Measurements from ENCODE around the gene ALG9. TPM values are rescaled to one million over a fixed set of nuclear protein-coding genes. Genes with fewer than 3 reads are reported as not detected.

Gene ALG9
- total RNA-seq, 1 experiment from 2014 or later: 19.7 TPM

GRCh38 chr11:111906680-111907079 lies 35.3 kb upstream of the ALG9 start:
- CTCF ChIA-PET: no interaction called here

GRCh38 chr11:111905411-111905810 lies 34.0 kb upstream of the ALG9 start:
- no peak for TF ChIP-seq ELF4 (CRISPR knock-in tag; IDR thresholded peaks at IDR 0.05; ENCODE audit: low read depth)
- no peak for TF ChIP-seq ZNF512 (CRISPR knock-in tag; IDR thresholded peaks at IDR 0.05; ENCODE audit: borderline replicate concordance)
- no peak for TF ChIP-seq SMAD4 (CRISPR knock-in tag; IDR thresholded peaks at IDR 0.05)
- TF ChIP-seq ATF1 (CRISPR knock-in tag; IDR thresholded peaks at IDR 0.05): no peak
- no peak for TF ChIP-seq ZNF671 (CRISPR knock-in tag; IDR thresholded peaks at IDR 0.05)
- TF ChIP-seq ETV6 (CRISPR knock-in tag; IDR thresholded peaks at IDR 0.05): no peak
- no peak for TF ChIP-seq ZNF281 (CRISPR knock-in tag; IDR thresholded peaks at IDR 0.05)
- TF ChIP-seq EMX1 (CRISPR knock-in tag; IDR thresholded peaks at IDR 0.05): no peak
- no peak for TF ChIP-seq ZNF121 (CRISPR knock-in tag; IDR thresholded peaks at IDR 0.05)
- TF ChIP-seq NFYB (CRISPR knock-in tag; conservative IDR thresholded peaks at IDR 0.05; ENCODE audit: low read depth): no peak
- TF ChIP-seq TEAD1 (CRISPR knock-in tag; IDR thresholded peaks at IDR 0.05): no peak
- no peak for TF ChIP-seq CDX4 (CRISPR knock-in tag; IDR thresholded peaks at IDR 0.05; ENCODE audit: borderline replicate concordance)
- no peak for TF ChIP-seq SMAD3 (CRISPR knock-in tag; IDR thresholded peaks at IDR 0.05; ENCODE audit: borderline replicate concordance)
- TF ChIP-seq NR1H2 (CRISPR knock-in tag; IDR thresholded peaks at IDR 0.05): no peak
- TF ChIP-seq JAZF1 (CRISPR knock-in tag; IDR thresholded peaks at IDR 0.05): no peak
- H3K4me1 Mint-ChIP-seq: peaks cover 11% of the 10 kb centered on the region
- peaks cover 6% of the 10 kb centered on the region for H3K9me3 Mint-ChIP-seq
- H3K27ac Mint-ChIP-seq: no peak overlapping the region
- ChIA-PET POLR2A (no interaction called here), CTCF (no interaction called here)
- no peak overlapping the region for H3K4me3 Mint-ChIP-seq
- ATAC-seq: no peak
- DNase-seq (ENCODE audit: low spot score): no peak
- H3K36me3 Mint-ChIP-seq: no peaks in the 10 kb centered on the region
- H3K27me3 Mint-ChIP-seq (ENCODE audit: low read depth): no peaks in the 10 kb centered on the region; the same call in 1 of the 2 replicates

More at GRCh38 chr11:111906680-111907079, 35.3 kb upstream of the ALG9 start:
- H3K9me3 Mint-ChIP-seq: peaks cover 6% of the 10 kb centered on the region
- peaks cover 20% of the 10 kb centered on the region for H3K4me1 Mint-ChIP-seq
- H3K4me3 Mint-ChIP-seq: no peak overlapping the region
- no peaks in the 10 kb centered on the region; the same call in 1 of the 2 replicates for H3K27me3 Mint-ChIP-seq (ENCODE audit: low read depth)
- ATAC-seq: no peak
- no peak overlapping the region for H3K27ac Mint-ChIP-seq
- no peaks in the 10 kb centered on the region for H3K36me3 Mint-ChIP-seq
- TF ChIP-seq NFE2L1 (CRISPR knock-in tag; IDR thresholded peaks at IDR 0.05): no peak
- TF ChIP-seq TEAD4 (CRISPR knock-in tag; IDR thresholded peaks at IDR 0.05): no peak
- no peak for TF ChIP-seq ZNF671 (CRISPR knock-in tag; IDR thresholded peaks at IDR 0.05)
- TF ChIP-seq ZNF281 (CRISPR knock-in tag; IDR thresholded peaks at IDR 0.05): no peak
- no peak for TF ChIP-seq ZNF396 (CRISPR knock-in tag; IDR thresholded peaks at IDR 0.05; ENCODE audit: borderline replicate concordance)
- TF ChIP-seq KAT7 (CRISPR knock-in tag; IDR thresholded peaks at IDR 0.05; ENCODE audit: borderline replicate concordance): no peak
- no peak for TF ChIP-seq SOX15 (CRISPR knock-in tag; IDR thresholded peaks at IDR 0.05)
- no peak for TF ChIP-seq ZBTB21 (CRISPR knock-in tag; IDR thresholded peaks at IDR 0.05; ENCODE audit: borderline replicate concordance)
- TF ChIP-seq E2F5 (CRISPR knock-in tag; IDR thresholded peaks at IDR 0.05): no peak
- no peak for TF ChIP-seq ATF6 (CRISPR knock-in tag; IDR thresholded peaks at IDR 0.05)
- DNase-seq (ENCODE audit: low spot score): no peak
- POLR2A ChIA-PET: no interaction called here

All from WTC11 (cell line).